GM19239 (cell line): Measurements from ENCODE around the gene GSTM1.

Experiments
- DNase-seq: peaks from one replicate; pipeline ENCODE4 v3.0.0; 2011; ENCODE audit warnings: low spot score; ENCODE audit not compliant: insufficient read length
- FAIRE-seq: peaks from 2 replicates; lab custom pipeline; 2011; peaks lifted over from hg19 to GRCh38; lab: Jason Lieb, UNC

Gene GSTM1

GRCh38 chr1:109722908-109723691 lies 35.5 kb downstream of the GSTM1 start:
- no peak for DNase-seq
- FAIRE-seq, result no peak

- FAIRE-seq (no peak), DNase-seq (no peak)
Observed at GRCh38 chr1:109724933-109725332, 37.3 kb downstream of the GSTM1 start.

GRCh38 chr1:109725510-109725909 lies 37.9 kb downstream of the GSTM1 start:
- DNase-seq, result no peak
- FAIRE-seq, result no peak

- no peak for DNase-seq
- no peak for FAIRE-seq
Observed at GRCh38 chr1:109726007-109726406, 38.4 kb downstream of the GSTM1 start.

- FAIRE-seq (no peak), DNase-seq (no peak)
Observed at GRCh38 chr1:109726728-109727373, 39.2 kb downstream of the GSTM1 start.

GRCh38 chr1:109728870-109729269 lies 41.3 kb downstream of the GSTM1 start:
- DNase-seq, result no peak
- no peak for FAIRE-seq

GRCh38 chr1:109730666-109731065 lies 43.0 kb downstream of the GSTM1 start:
- no peak for FAIRE-seq
- no peak for DNase-seq

GRCh38 chr1:109732390-109732881 lies 44.8 kb downstream of the GSTM1 start:
- FAIRE-seq (no peak), DNase-seq (no peak)

- FAIRE-seq (no peak), DNase-seq (no peak)
Observed at GRCh38 chr1:109733236-109733870, 45.7 kb downstream of the GSTM1 start.

GRCh38 chr1:109739738-109740614 lies 52.4 kb downstream of the GSTM1 start:
- DNase-seq, result peak; percentile 71
- no peak for FAIRE-seq

GRCh38 chr1:109740615-109741373 lies 53.2 kb downstream of the GSTM1 start, which contains the start of gene GSTM3:
GSTM3 (minus strand) TSS chr1:109741038; CDS start chr1:109740287, 751 bp downstream.
- FAIRE-seq (no peak), DNase-seq (no peak)
